Karpas-422 (cell line): ENCODE measurements around the gene GLB1L. TPM values are rescaled to one million over a fixed set of nuclear protein-coding genes. Genes with fewer than 3 reads are reported as not detected.
A peak's percentile ranks its signal among the peaks of the same experiment; 100 is the strongest.

ENCODE experiments used
- DNase-seq: peaks from one replicate; pipeline ENCODE4 v3.0.0-alpha.2; 2015
- H2AFZ ChIP-seq: fragments of 200-600 bp; sonication (generic); 2 replicates; pipeline ENCODE4 v1.6.1; 2014; ENCODE audit warnings: antibody characterized with exemption, low read length, mixed read lengths
- H3K27ac ChIP-seq: fragments of 200-600 bp; sonication (generic); 2 replicates; pipeline ENCODE4 v1.5.1; 2014; ENCODE audit warnings: mild to moderate bottlenecking, low read length, moderate library complexity
- H3K27me3 ChIP-seq: fragments of 200-600 bp; sonication (generic); 2 replicates; pipeline ENCODE4 v1.6.1; 2014; ENCODE audit warnings: low read length, mixed read lengths
- H3K36me3 ChIP-seq: fragments of 200-600 bp; sonication (generic); 2 replicates; pipeline ENCODE4 v1.6.1; 2014; ENCODE audit warnings: low read length, mixed read lengths; ENCODE audit not compliant: insufficient read depth
- H3K4me1 ChIP-seq: fragments of 200-600 bp; sonication (generic); 2 replicates; pipeline ENCODE4 v1.6.1; 2014; ENCODE audit warnings: mild to moderate bottlenecking, low read length, mixed read lengths
- H3K4me2 ChIP-seq: fragments of 200-600 bp; sonication (generic); 2 replicates; pipeline ENCODE4 v1.6.1; 2014; ENCODE audit warnings: low read length, low read depth, mild to moderate bottlenecking; ENCODE audit not compliant: poor library complexity, severe bottlenecking
- H3K4me3 ChIP-seq: fragments of 200-600 bp; sonication (generic); 2 replicates; pipeline ENCODE4 v1.5.1; 2014; ENCODE audit warnings: mild to moderate bottlenecking, antibody characterized with exemption, low read length, mixed read lengths
- H3K79me2 ChIP-seq: fragments of 200-600 bp; sonication (generic); 2 replicates; pipeline ENCODE4 v1.6.1; 2014; ENCODE audit warnings: mild to moderate bottlenecking, low read length, mixed read lengths
- H3K9ac ChIP-seq: fragments of 200-600 bp; sonication (generic); 2 replicates; pipeline ENCODE4 v1.6.0; 2014; ENCODE audit warnings: low read length
- H3K9me2 ChIP-seq: fragments of 200-600 bp; sonication (generic), shearing (Covaris generic); replicated peaks from 2 replicates; pipeline ENCODE4 v1.6.0; 2014; ENCODE audit warnings: mild to moderate bottlenecking, low read length, moderate library complexity; ENCODE audit not compliant: insufficient read depth
- H3K9me3 ChIP-seq: fragments of 300-700, 200-600 bp; sonication (generic); 2 replicates; pipeline ENCODE4 v1.6.1; 2014; ENCODE audit warnings: low read length, mixed read lengths
- H4K20me1 ChIP-seq: fragments of 200-600 bp; sonication (generic); 2 replicates; pipeline ENCODE4 v1.6.1; 2014; ENCODE audit warnings: mild to moderate bottlenecking, antibody characterized with exemption, low read length, low read depth; ENCODE audit not compliant: insufficient read depth
- total RNA-seq: library from RNA; depleted of rRNA; stranded (reverse); fragments of >200 nt; shearing (Covaris generic); gene quantifications from 2 replicates; pipeline ENCODE4 v1.2.3, GENCODE V29; 2014; ENCODE audit warnings: low replicate concordance

The GLB1L gene
- total RNA-seq, 1 experiment from 2014 or later: 4.3 TPM

DNA sequence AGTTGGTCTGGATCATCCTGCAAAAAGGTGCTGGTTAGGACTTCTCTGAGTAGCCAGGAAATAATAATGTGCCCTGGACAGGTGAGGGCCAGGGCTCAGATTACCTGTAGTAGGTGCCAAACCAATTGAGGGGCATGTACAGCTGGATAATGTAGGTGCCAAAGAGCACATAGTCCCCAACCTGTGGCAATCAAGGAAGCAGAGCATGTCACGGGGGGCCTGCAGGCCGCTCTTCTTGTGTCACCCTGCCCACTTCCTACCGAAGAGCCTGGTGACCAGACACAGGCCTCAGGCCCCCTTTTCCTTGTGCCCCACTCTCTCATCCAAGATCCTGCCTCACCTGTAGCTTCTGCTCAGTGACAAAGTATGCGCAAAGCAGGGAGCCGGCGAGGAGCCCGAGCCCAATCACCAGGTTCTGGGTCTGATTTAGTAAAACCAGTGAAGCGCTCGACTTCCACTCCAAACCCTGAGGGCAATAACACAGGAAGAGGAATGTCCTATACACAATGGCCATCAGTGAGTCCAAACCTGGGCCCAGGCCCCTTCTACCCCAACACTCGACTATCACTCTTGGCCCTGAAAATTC is 31.7 kb downstream of the GLB1L start:
- H3K79me2 ChIP-seq: peaks cover 27% of the 10 kb centered on the region
- peak; percentile 16 for DNase-seq
- no peak overlapping the region for H3K4me2 ChIP-seq
- no peaks in the 10 kb centered on the region for H3K9me3 ChIP-seq
- H3K4me3 ChIP-seq: no peak overlapping the region
- peaks cover 27% of the 10 kb centered on the region for H3K36me3 ChIP-seq
- H3K27me3 ChIP-seq: no peaks in the 10 kb centered on the region
- no peak overlapping the region for H2AFZ ChIP-seq
- H3K9ac ChIP-seq: no peak overlapping the region
- H3K27ac ChIP-seq: no peak overlapping the region
- H3K4me1 ChIP-seq: peaks cover 20% of the 10 kb centered on the region
- no peaks in the 10 kb centered on the region for H4K20me1 ChIP-seq
- H3K9me2 ChIP-seq: no peaks in the 10 kb centered on the region

DNA sequence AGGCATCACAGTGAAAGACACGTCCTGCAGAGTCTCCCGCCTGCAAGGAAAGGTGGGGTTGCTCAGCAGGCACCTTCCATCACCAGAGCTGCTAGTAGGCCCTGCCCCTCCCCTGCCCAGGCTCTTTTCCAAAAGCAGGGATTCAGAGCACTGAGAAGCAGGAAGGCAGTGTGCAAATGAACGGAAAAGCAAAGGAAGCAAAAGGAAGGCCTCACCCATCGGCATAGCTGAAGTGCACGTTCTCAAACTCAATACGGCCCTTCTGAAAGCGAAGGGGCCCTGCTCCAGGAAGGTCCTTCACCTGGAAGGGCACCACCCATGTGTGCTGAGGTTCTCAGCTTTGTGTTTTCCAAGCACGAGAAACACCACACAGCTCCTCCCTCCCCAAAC is 32.2 kb downstream of the GLB1L start:
- Histone ChIP-seq H3K36me3 (peaks cover 31% of the 10 kb centered on the region), H3K27me3 (no peaks in the 10 kb centered on the region), H3K9ac (no peak overlapping the region), H2AFZ (no peak overlapping the region), H3K79me2 (peaks cover 22% of the 10 kb centered on the region), H3K9me3 (no peaks in the 10 kb centered on the region), H3K9me2 (no peaks in the 10 kb centered on the region), H3K27ac (no peak overlapping the region), H3K4me2 (no peak overlapping the region), H3K4me3 (no peak overlapping the region), H3K4me1 (peaks cover 15% of the 10 kb centered on the region), H4K20me1 (no peaks in the 10 kb centered on the region)
- peak; percentile 6 for DNase-seq

DNA sequence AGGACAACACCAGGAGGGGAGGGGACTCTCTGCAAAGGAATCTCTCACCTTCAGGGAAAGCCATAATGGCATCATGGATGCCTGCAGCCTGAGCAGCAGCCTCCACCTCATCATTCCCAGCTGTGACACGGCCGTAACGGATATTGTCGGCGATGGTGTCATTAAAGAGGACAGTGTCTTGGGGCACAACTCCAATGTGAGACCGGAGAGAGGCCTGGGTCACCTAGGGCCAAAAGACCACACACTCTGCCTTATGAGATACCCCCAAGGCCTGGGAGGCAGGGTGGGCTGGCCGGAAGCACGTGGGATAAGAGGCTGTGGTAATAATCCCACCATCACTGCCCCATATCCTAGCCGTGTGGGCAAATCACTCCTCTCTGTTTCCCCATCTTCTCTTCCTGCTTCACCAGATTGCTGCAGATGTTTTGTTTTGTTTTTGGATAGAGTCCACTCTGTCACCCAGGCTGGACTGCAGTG is 34.3 kb downstream of the GLB1L start:
- H3K9ac ChIP-seq: no peak overlapping the region
- H3K27me3 ChIP-seq: no peaks in the 10 kb centered on the region
- H3K4me2 ChIP-seq: no peak overlapping the region
- peak; percentile 32 for DNase-seq
- 0 out of 2 replicates have a peak, but pooled peaks cover 6% of the 10 kb centered on the region for H3K79me2 ChIP-seq
- H3K4me1 ChIP-seq: peaks cover 14% of the 10 kb centered on the region
- no peak overlapping the region for H3K4me3 ChIP-seq
- peaks cover 31% of the 10 kb centered on the region for H3K36me3 ChIP-seq
- H3K9me2 ChIP-seq: no peaks in the 10 kb centered on the region
- H3K27ac ChIP-seq: no peak overlapping the region
- no peaks in the 10 kb centered on the region for H4K20me1 ChIP-seq
- no peaks in the 10 kb centered on the region for H3K9me3 ChIP-seq
- H2AFZ ChIP-seq: no peak overlapping the region

DNA sequence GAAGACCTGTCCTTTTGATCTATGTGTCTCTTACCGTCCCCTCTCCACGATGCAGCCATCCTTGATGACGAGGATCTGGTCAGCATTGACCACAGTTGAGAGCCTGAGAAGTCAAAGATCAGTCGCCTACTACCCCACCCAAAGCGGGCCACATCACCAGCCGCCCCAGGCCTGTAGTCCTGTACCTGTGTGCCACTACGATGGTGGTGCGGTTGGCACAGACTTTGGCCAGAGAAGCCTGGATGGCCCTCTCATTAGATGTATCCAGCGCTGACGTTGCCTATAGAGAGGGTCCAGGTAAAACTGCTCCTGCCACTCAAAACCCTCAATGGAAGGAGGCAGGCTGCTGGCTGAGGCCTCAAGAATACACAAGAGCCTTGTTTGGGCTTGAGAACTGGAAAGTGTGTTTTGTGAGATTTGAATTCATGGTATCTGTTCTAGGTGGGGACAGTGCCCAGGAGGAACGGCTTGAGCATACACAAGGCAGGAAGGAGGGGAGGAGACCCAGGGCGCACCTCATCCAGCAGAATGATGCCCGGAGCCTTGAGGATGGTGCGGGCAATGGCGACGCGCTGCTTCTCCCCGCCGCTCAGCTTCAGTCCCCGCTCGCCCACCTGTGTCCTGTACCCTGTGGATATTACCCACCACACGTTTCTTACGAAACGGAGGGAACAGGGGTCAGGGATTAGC is 34.9 kb downstream of the GLB1L start:
- no peak overlapping the region for H3K9ac ChIP-seq
- DNase-seq: peak; percentile 10
- no peak overlapping the region for H3K27ac ChIP-seq
- H3K27me3 ChIP-seq: no peaks in the 10 kb centered on the region
- H3K4me2 ChIP-seq: no peak overlapping the region
- no peaks in the 10 kb centered on the region for H4K20me1 ChIP-seq
- H3K79me2 ChIP-seq: 0 out of 2 replicates have a peak, but pooled peaks cover 2% of the 10 kb centered on the region
- no peak overlapping the region for H3K4me3 ChIP-seq
- no peak overlapping the region for H2AFZ ChIP-seq
- peaks cover 31% of the 10 kb centered on the region for H3K36me3 ChIP-seq
- H3K4me1 ChIP-seq: peaks cover 16% of the 10 kb centered on the region
- no peaks in the 10 kb centered on the region for H3K9me2 ChIP-seq
- no peaks in the 10 kb centered on the region for H3K9me3 ChIP-seq

DNA sequence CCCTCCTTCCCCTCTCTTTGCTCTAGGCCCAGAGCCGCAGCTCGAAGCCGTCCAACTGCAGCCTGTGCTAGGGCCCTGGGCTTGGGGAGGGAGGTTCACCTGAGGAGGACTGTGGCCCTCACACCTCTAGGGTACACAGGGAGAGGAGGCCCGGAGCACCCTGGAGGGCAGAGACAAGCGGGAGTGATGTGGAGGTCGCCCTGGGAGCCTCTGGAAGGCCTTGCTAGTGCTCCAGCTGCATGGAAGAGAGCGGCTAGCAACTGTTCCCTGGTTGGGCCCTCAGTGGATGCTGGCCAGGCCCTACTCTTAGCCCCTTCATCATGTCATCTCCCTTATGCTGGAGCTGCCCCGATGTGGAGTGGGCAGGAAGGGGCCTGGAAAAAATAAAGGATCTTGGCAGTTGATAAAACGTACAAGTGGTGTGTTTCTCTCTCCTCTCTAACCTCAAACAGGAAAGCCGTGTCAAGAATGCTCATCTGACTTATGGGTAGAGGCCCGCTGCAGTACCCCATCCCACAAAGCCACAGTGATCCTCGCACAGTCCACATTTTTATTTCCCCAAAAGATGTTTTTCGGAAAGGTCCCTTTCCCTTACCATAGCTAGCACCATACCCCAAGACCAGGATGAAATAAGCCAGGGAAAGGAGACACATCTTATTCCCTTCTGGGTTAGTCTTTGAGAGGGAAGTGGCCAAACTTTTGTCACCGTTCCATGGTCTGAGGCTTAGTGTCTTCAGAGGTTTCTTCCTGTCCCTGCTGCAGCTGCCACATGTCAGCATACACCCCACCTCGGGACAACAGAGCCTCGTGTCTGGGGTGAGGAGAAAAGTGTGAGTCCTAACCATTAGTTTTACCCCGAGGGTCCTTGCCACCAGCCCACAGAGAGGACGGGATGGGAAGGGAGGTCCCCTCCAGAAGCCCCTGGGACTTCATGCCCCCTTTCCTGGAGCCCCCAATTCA is 35.7 kb downstream of the GLB1L start:
- Histone ChIP-seq H3K36me3 (peaks cover 23% of the 10 kb centered on the region), H3K4me1 (peaks cover 16% of the 10 kb centered on the region), H3K27ac (no peak overlapping the region), H3K4me3 (no peak overlapping the region), H3K9me2 (no peaks in the 10 kb centered on the region), H3K27me3 (no peaks in the 10 kb centered on the region), H3K4me2 (no peak overlapping the region), H2AFZ (no peak overlapping the region), H4K20me1 (no peaks in the 10 kb centered on the region), H3K79me2 (no peaks in the 10 kb centered on the region), H3K9me3 (peaks cover 4% of the 10 kb centered on the region), H3K9ac (no peak overlapping the region)
- DNase-seq: peak; percentile 34

DNA sequence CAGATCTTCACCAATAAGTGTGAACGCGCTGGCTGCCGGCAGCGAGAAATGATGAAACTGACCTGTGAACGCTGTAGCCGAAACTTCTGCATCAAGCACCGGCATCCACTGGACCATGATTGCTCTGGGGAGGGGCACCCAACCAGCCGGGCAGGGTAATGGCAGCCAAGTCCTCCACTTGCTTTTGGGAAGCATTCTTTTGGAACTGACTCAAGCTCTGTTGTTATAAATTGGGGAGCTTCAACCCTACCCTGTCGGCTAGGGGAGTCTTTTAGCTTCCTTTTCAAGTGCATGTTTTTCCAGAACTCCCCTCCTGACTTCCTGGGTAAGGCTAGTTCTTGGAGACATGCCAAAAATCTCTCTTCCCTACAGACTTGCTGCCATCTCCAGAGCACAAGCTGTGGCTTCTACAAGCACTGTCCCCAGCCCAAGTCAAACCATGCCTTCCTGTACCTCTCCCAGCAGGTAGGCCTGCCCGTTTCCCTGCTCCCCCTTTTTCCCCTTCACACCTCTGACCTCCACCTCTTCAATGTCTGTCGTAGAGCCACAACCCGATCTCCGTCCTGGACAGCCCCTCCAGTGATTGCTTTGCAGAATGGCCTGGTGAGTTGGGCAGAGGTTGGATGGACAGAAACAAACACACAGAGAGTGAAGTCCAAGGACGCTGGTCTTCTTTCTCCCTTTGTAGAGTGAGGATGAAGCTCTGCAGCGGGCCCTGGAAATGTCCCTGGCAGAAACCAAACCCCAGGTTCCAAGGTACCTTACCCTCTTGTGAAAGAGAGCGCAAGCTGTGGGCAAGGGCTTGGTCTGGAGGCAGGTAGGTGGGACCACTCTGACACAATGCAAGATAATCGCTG is 37.1 kb downstream of the GLB1L start:
- H3K27me3 ChIP-seq: no peaks in the 10 kb centered on the region
- H3K9ac ChIP-seq: peak overlapping the region; percentile 86
- H3K4me3 ChIP-seq: peak overlapping the region; percentile 76; the same call in 1 of the 2 replicates
- no peak overlapping the region for H2AFZ ChIP-seq
- H3K79me2 ChIP-seq: no peaks in the 10 kb centered on the region
- H4K20me1 ChIP-seq: no peaks in the 10 kb centered on the region
- no peaks in the 10 kb centered on the region for H3K9me2 ChIP-seq
- peak overlapping the region; percentile 85 for H3K4me2 ChIP-seq
- H3K36me3 ChIP-seq: peaks cover 13% of the 10 kb centered on the region
- peaks cover 16% of the 10 kb centered on the region for H3K4me1 ChIP-seq
- peaks cover 6% of the 10 kb centered on the region for H3K9me3 ChIP-seq
- no peak overlapping the region for H3K27ac ChIP-seq
- DNase-seq: peak; percentile 37

DNA sequence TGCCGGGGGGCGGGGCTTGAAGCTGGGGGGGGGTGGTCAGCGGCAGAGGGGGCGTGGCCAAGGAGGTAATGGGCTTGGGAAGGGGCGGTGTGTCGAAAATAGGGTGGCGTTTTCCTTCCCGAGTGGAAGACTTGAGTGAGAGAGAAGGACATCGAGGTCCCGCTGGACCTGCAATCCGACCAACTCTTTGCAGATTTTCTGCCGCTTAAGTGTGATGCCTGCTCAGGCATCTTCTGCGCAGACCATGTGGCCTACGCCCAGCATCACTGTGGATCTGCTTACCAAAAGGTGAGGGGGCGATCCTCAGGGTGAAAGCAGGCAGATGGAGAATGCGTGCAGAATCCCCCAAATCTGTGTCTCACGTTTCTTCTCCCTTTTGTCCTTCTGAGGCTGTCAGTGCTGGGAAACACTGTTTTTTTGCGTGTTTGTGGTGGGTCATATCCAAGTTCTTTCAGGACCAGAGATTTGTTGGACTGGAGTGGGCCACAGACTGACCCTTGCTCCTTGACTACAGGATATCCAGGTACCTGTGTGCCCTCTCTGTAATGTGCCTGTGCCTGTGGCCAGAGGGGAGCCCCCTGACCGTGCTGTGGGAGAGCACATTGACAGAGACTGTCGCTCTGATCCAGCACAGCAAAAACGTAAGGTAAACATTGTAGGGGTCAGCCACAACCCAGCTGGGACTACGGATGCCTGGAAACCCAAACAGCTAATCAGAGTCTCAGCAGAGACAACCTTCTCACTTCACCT is 37.9 kb downstream of the GLB1L start:
- Histone ChIP-seq H3K4me3 (peak overlapping the region; percentile 76), H3K27me3 (no peaks in the 10 kb centered on the region), H3K36me3 (peaks cover 9% of the 10 kb centered on the region), H3K79me2 (no peaks in the 10 kb centered on the region), H3K4me2 (peak overlapping the region; percentile 85), H3K9ac (peak overlapping the region; percentile 86), H3K9me3 (peaks cover 6% of the 10 kb centered on the region), H2AFZ (no peak overlapping the region), H3K27ac (peak overlapping the region; percentile 68; the same call in 1 of the 2 replicates), H3K9me2 (no peaks in the 10 kb centered on the region), H4K20me1 (no peaks in the 10 kb centered on the region), H3K4me1 (peaks cover 16% of the 10 kb centered on the region)
- peak; percentile 41 for DNase-seq
